KOPT-K1 (cell line): ENCODE measurements around the gene BCR.
"Not testable (repeated sequence)": the region's sequence is repeated elsewhere in the genome, so short reads cannot be mapped to it uniquely, and the experiment has no call there.

ENCODE experiments used
- H3K27ac ChIP-seq: fragments of 200-600 bp; sonication (generic); 2 replicates; pipeline ENCODE4 v1.5.1; 2016; ENCODE audit warnings: antibody characterized with exemption, mild to moderate bottlenecking, low read depth, low read length; ENCODE audit not compliant: poor library complexity, severe bottlenecking
- H3K36me3 ChIP-seq: fragments of 200-600 bp; sonication (generic); 2 replicates; pipeline ENCODE4 v1.5.1; 2017; ENCODE audit warnings: antibody characterized with exemption, mild to moderate bottlenecking, low read length, moderate library complexity; ENCODE audit not compliant: insufficient read depth
- H3K9me3 ChIP-seq: fragments of 200-600 bp; sonication (generic); 2 replicates; pipeline ENCODE4 v1.5.1; 2017; ENCODE audit warnings: antibody characterized with exemption, low read length, mild to moderate bottlenecking; ENCODE audit not compliant: insufficient read depth, poor library complexity, severe bottlenecking

BCR gene

DNA sequence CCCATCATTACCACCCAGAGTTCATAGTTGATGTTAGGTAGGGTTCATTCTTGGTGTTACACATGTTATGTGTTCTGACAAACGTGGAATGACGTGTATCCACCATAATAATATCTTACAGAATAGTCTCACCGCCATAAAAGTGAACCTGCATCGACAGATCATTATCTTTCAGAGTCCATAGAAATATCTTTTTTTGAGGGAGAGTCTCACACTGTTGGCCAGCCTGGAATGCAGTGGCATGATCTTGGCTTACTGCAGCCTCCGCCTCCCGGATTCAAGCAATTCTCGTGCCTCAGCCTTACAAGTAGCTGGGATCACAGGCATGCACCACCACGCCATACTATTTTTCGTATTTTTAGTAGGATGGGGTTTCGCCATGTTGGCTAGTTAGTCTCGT lies 113.9 kb downstream of the BCR start:
- no peaks in the 10 kb centered on the region for H3K9me3 ChIP-seq
- H3K27ac ChIP-seq: no peak overlapping the region
- H3K36me3 ChIP-seq: peaks cover 95% of the 10 kb centered on the region

DNA sequence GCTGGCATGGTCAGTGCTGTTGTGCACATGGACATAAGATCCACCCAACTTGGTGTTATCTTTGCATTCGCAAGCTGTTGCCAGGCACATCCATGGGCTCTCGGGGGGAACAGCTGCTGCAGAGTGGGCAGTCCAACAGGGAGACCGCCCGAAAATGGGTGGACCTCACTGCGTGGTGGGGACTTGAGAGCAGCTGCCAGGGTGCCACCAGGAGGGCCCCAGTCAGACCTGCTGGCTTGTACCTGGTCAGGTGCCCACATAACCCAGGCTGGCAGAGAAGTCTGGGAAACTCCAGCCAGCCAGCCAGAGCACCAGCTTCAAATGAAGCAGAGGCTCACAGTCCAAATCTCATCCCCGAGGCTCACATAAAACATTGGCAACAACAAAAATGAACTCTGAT lies 120.2 kb downstream of the BCR start:
- H3K9me3 ChIP-seq: no peaks in the 10 kb centered on the region
- peaks cover 73% of the 10 kb centered on the region for H3K36me3 ChIP-seq
- no peak overlapping the region for H3K27ac ChIP-seq

DNA sequence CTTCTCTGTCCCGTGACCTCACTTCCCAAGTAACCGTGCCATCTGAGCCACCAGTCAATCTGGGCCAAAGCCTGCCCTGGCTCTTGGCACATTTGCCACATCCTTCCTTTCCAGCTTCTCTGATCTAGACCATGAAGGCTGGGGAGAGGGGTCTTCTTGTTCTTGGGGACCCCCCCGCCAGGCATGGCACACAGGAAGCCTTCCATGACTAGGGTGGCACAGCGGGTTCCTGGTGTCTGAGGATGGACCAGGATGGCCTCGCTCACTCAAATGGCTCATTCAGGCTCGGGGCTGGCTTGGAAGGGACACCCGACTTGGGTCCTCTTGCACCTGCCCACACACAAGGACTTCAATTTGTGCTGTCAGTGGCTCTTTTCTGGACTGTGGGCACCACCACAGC lies 121.3 kb downstream of the BCR start:
- H3K36me3 ChIP-seq: peaks cover 65% of the 10 kb centered on the region; the same call in 1 of the 2 replicates
- no peak overlapping the region for H3K27ac ChIP-seq
- no peaks in the 10 kb centered on the region for H3K9me3 ChIP-seq

DNA sequence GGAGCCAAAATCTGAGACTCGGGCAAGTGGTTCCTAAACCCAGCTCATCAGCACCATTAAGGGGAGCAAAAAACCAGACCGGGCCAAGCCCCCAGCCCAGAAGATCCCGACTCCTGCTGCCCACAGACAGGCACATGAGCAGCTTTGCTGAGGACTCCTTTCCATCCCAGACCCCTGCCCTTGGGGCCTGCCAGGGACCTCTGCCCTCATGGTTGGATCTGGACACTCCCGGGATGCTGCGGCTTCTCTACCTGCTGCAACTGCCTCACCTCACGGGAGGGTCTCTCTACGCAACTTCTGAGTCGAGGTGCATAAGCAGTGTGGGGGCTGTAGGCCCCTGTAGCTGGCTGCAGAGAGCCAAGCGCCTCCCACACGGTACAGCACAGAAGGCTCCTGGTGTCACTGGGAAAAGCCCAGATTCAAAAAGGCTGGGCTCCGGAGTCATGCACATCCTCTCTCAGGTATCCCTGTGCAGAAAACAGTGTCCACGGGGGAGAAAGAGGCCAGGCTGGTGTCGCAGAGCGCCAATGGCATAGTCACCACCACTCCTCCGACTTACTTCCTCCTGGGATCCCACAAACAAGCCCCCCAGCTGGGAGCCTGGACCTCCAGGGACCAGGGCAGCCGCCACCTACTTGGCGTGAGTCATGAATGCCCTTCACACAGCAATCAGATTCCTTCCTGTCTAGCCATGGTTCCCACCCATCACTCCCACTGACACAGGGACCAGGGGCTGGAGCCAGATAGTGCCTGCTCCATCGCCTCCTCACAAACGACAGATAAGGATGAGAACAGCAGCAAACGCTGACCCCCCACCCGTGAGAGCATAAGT lies 122.1 kb downstream of the BCR start:
- Histone ChIP-seq H3K36me3 (peaks cover 57% of the 10 kb centered on the region; the same call in 1 of the 2 replicates), H3K27ac (no peak overlapping the region), H3K9me3 (no peaks in the 10 kb centered on the region)

DNA sequence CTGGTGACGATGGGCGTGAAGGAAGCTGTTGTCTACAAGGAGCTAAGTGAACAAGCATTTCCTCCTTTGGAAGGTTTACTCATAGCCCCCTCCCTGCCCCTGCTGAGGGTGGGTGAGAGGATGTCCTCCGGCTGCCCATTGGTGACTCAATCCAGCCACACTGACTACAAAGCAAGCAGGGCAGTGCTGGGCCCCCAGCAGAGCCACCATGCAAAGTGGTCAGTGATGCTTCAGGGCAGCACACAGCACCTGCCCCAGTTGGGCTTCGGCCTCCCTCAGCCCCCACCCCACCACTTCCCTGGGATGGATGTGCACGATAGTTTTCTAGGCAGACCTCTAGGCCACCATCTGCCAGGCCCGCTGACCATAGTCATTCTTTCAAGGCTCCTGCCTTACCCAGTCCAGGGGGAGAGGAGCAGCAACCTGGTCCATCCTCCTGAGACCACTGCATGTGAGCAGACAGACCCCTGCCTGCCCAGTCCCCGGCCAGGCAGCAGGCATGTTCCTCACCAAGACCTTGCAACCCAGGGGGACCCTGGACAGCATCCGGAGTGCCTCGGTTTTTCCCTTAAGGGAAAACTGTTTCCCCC lies 125.1 kb downstream of the BCR start:
- peaks cover 31% of the 10 kb centered on the region; the same call in 1 of the 2 replicates for H3K36me3 ChIP-seq
- no peaks in the 10 kb centered on the region for H3K9me3 ChIP-seq
- H3K27ac ChIP-seq: no peak overlapping the region

DNA sequence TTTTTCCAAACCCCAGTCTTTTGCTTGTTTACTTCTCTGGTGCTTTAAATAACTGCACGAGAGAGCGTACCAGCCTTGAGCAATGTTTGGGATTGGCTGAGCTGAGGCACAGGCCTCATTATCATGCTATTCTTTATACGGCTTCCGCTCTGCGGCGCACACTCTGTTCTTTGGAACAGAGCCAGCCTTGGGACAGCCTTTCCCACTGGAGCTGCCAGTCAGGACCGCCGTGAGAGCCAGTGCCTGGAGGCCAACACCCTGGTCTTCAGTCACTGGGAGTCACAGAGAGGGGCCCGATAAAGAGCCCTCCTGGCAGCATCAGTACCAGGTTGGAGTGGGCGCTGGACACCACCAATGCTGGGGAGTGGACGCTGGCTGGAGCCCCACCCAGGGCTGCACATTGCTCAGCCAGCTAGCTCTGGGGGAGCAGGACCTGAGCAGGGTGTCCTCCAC lies 125.6 kb downstream of the BCR start:
- H3K9me3 ChIP-seq: no peaks in the 10 kb centered on the region
- peaks cover 26% of the 10 kb centered on the region; the same call in 1 of the 2 replicates for H3K36me3 ChIP-seq
- H3K27ac ChIP-seq: no peak overlapping the region

DNA sequence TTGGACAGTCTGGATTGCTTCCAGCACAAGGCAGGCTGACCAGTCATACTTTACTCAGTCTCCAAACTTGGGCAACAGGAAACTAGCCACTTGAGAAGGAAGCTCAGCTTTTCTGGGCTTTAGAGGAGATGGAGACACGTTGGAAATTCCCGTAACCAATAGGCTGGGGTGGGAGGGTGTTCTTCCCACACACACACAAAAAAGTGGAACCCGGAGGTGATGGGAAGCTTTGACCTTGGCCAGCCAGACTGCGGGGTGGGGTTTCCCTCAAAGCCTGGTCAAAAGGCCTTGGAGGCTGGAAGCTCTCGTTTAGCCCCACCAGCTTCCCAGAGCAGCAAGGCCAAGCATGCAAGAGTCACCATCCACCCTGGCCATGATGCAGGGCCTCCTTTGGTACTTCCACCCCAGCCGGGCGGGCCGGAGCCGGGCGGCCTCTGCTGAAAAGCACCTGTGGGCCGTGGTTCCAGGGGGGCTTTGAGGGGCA lies 126.2 kb downstream of the BCR start:
- Histone ChIP-seq H3K27ac (no peak overlapping the region), H3K36me3 (peaks cover 21% of the 10 kb centered on the region; the same call in 1 of the 2 replicates), H3K9me3 (no peaks in the 10 kb centered on the region)

DNA sequence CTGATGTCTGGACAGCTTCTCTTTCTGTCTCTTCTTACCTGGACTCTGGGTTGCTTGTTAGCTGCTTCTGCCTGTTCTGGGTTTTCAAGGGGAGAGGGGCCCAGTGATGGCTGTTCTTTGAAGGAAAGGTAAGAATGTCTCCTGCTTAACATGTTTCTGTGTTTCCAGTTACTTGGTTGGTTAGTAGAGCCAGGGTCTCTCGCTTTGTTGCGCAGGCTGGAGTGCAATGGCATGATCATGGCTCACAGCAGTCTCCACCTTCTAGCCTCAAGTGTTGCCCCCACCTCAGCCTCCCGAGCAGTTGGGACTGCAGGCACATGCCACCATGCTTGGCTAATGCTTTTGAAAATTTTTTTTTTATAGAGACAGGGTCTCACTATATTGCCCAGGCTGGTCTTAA lies 126.6 kb downstream of the BCR start:
- peaks cover 18% of the 10 kb centered on the region for H3K36me3 ChIP-seq
- H3K27ac ChIP-seq: no peak overlapping the region

DNA sequence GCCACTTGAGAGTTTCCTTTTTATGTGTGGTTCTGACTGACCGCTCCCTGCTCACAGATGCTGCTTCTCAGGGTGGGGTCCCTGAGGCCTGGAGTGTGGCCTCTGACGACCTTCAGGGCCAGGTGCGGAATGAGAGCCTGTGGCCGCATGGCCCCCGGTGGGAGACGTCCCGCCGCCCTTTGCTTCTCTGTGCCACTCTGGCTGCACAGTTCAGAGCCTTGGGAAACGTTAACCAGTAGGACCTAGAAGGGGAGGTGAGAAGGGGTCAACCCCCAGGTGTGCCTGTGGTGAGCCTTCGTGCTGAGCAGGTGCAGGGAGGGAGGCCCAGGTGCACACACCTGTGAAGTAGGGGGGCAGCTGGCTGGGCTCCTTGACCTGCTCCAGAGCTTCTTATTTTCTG lies 127.2 kb downstream of the BCR start:
- peaks cover 15% of the 10 kb centered on the region for H3K36me3 ChIP-seq
- H3K27ac ChIP-seq, H3K9me3 ChIP-seq: not testable (repeated sequence)

More for the DNA sequence above, 126.6 kb downstream of the BCR start:
- no peaks in the 10 kb centered on the region for H3K9me3 ChIP-seq

DNA sequence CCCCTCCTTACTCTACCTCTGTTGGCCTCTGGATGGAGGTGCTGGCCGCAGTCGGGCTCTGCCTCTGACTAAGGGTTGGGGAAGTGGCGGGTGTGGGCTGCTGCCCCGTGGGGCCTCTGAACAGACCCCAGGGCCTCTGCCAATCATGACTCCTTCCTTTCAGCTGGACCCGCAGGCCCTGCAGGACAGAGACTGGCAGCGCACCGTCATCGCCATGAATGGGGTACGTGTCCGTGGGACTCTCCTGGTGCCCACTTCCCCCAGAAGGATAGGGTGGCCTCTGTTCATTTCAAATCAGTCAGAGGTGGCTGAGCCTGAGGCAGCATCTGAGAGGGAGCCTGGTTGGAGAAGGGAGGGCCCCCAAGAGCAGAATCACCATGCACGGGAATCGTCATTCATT lies 129.0 kb downstream of the BCR start:
- H3K9me3 ChIP-seq, H3K27ac ChIP-seq: not testable (repeated sequence)
- peaks cover 13% of the 10 kb centered on the region for H3K36me3 ChIP-seq

DNA sequence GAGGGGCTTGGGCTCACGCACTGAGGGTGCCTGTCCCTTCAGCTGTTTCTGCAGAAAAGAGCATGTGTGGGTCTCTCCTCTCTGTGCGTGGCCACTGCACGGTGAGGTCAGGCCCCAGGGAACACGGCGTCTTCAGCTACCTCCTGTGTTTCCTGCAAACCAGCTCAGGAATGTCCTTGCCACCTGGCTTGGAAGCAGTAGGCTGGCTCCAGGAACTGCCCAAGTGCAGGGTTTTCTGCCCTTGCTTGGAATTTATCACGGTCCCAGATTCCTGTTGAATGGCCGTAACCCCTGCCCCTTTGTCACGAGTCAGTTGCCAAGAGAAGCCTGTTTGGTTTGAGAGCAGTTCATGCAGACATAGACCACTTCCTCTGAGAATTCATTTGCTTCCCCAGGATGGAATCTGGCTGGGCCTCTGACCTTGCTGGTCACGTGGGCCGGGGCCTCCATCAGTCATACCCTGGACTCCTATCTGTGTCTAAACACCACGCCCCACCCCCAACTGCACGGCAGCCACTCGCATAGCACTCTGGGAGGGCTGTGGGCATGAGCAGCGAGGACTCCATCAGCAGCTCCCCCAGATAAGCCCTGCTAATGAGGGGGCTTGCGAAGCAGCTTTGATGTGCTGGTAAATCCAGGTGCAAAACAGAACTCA lies 130.3 kb downstream of the BCR start:
- H3K36me3 ChIP-seq: peaks cover 21% of the 10 kb centered on the region
- not testable (repeated sequence) for H3K27ac ChIP-seq, H3K9me3 ChIP-seq

DNA sequence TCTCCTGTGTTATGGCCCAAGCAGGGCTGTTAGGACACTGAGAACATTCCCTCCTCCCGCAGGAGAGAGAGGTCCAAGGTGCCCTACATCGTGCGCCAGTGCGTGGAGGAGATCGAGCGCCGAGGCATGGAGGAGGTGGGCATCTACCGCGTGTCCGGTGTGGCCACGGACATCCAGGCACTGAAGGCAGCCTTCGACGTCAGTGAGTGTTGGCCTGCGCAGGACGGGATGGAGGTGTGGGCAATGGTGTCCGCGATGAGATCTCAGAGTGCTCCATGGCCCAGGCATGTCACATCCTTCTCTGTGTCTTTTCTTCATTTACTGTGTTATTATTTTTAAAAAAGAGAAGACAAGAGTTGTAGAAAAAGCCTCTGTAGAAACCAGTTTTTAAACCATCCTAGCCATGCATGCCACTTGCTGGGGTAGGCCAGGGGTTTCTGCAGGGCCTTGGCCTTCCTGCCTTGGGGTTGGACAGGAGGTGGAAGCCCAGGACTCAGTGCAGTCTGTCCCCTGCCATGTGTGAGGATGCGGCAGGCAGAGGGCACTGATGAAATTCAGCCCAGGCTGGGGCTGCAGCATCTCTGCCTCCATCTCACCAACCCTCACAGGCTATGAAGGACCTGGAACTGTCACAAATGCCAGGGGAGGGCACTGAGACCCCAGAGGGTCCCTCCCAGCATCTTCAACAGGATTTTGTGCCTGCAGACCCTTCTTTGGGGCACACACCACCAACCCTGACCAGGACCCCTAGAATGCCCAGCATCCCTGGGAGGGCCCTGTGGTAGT lies 131.5 kb downstream of the BCR start:
- peaks cover 21% of the 10 kb centered on the region for H3K36me3 ChIP-seq
- H3K9me3 ChIP-seq, H3K27ac ChIP-seq: not testable (repeated sequence)

DNA sequence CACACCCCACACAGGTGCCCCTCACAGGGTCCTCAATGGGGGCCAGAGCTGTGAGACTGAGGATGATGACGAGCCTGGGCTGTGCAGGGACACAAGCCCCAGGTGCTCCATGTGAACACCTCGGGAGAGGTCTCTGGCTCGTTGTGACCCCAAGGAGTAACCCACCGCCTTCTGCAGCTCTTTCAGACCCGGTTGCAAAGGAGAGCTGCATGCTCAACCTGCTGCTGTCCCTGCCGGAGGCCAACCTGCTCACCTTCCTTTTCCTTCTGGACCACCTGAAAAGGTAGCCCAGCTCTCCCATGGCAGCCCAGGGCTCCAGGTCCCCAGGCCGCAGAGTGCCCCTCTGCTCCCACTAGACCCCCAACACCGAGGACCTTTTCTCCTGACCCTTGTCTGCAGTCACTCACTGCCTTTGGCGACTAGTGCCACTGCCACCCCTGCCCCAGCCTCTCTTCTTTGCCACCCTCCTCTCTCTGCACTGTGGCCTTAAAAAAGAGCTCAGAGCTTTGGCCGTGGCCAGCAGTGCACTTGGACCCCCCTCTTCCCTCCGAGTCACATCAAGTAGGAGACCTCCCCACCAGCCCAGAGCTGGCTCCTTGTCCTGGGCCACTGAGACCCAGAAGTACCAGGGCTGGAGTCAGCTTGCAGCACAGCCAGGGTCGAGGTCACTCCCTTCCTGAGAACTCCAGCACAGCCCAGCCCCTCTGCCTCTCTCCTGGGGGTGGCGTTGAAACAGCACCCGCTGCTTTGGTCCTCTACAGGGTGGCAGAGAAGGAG lies 133.7 kb downstream of the BCR start:
- Histone ChIP-seq H3K36me3 (peaks cover 21% of the 10 kb centered on the region), H3K9me3 (no peaks in the 10 kb centered on the region), H3K27ac (no peak overlapping the region)

DNA sequence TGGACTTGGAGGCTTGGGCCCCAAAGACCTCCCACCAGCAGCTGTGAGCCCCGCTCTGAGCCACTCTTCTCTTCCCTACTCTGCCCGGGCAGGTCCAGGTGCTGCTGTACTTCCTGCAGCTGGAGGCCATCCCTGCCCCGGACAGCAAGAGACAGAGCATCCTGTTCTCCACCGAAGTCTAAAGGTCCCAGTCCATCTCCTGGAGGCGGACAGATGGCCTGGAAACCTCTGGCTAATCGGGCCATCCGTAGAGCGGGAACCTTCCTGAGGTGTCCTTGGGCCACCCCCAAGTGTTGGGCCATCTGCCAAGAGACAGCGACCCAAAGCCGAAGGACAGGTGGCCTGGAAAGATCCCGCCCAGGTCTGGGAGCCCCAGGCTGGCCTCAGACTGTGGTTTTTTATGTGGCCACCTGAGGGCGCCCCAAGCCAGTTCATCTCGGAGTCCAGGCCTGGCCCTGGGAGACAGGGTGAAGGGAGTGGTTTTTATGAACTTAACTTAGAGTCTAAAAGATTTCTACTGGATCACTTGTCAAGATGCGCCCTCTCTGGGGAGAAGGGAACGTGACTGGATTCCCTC lies 135.1 kb downstream of the BCR start:
- Histone ChIP-seq H3K36me3 (peaks cover 21% of the 10 kb centered on the region), H3K27ac (peak overlapping the region; percentile 25), H3K9me3 (no peaks in the 10 kb centered on the region)
